Heart left ventricle (tissue), 16 donors: ENCODE measurements around the gene GAS7. TPM values are rescaled to one million over a fixed set of nuclear protein-coding genes. Genes with fewer than 3 reads are reported as not detected.

ENCODE experiments used
- ATAC-seq, 4 donors: fragments of 200-7000 bp; cut with Tn5 transposase; one replicate each; pipeline ENCODE4 v1.9.1; 2020 to 2022; ENCODE audit warnings: moderate library complexity in 4 of 4, mild to moderate bottlenecking in 3 of 4, moderate number of reproducible peaks in 1 of 4
- DNase-seq, 5 donors: peaks; one replicate each; pipeline ENCODE4 v3.0.0-alpha.2; 2020
- H3K27ac ChIP-seq, 12 donors: fragments of 200-600 bp; sonication (generic) in 4 of 12; one replicate each; pipeline versions ENCODE4 v1.5.0 to v1.8.0; 2016 to 2022; ENCODE audit warnings: mild to moderate bottlenecking in 2 of 12
- H3K27me3 ChIP-seq, 9 donors: fragments of 200-600 bp; sonication (generic) in 2 of 9; one replicate each; pipeline versions ENCODE4 v1.5.1 to v1.8.0; 2016 to 2022; ENCODE audit warnings: mild to moderate bottlenecking in 3 of 9
- H3K36me3 ChIP-seq, 9 donors: fragments of 200-600 bp; sonication (generic) in 2 of 9; one replicate each; pipeline versions ENCODE4 v1.5.0 to v1.8.0; 2018 to 2022; ENCODE audit warnings: mild to moderate bottlenecking in 2 of 9
- H3K4me1 ChIP-seq, 12 donors: fragments of 200-600 bp; sonication (generic) in 4 of 12; one replicate each; pipeline versions ENCODE4 v1.5.0 to v1.8.0; 2016 to 2022; ENCODE audit warnings: mild to moderate bottlenecking in 3 of 12
- H3K4me3 ChIP-seq, 12 donors: fragments of 200-600 bp; sonication (generic) in 4 of 12; one replicate each; pipeline versions ENCODE4 v1.5.0 to v1.8.0; 2017 to 2022; ENCODE audit warnings: mild to moderate bottlenecking in 9 of 12, moderate library complexity in 4 of 12
- H3K9me3 ChIP-seq, 12 donors: fragments of 200-600 bp; sonication (generic) in 4 of 12; one replicate each; pipeline versions ENCODE4 v1.5.0 to v1.8.0; 2016 to 2022; ENCODE audit warnings: mild to moderate bottlenecking in 1 of 12
- POLR2A ChIP-seq, 2 donors: fragments of 450-650 bp; IDR thresholded peaks; one replicate each; pipeline ENCODE4 v1.6.1; 2017; ENCODE audit warnings: antibody characterized with exemption in 2 of 2, mild to moderate bottlenecking in 2 of 2, moderate library complexity in 2 of 2
- WGBS, 4 donors: extraction: QIAGEN DNeasy Blood & Tissue Kit in 2 of 4; methylation state at CpG; one replicate each; pipeline versions ENCODE4 v1.1.5 to v1.1.7; 2013 to 2018; 5-methylcytosine and 5-hydroxymethylcytosine counted together
- intact Hi-C, 10 donors: fragments of 100-400 bp; cut with DNase I; formaldehyde crosslinking; loops; one replicate each; pipeline versions ENCODE4 v1.11.1 to v1.14.2; 2022
- polyA plus RNA-seq, 2 donors: library from polyadenylated mRNA; stranded (reverse); fragments of 200-250 nt; gene quantifications; one replicate each; pipeline ENCODE4 v1.2.3, GENCODE V29; 2013
- total RNA-seq, 9 donors: library from RNA; depleted of rRNA in 2 of 9; stranded (reverse); fragments of >200 nt in 2 of 9; fragmentation: NEBNext Ultra II Directional in 3 of 9; extraction: Animal tissue kit (Norgen Biotek cat#: 25700) in 3 of 9; gene quantifications; one replicate each; pipeline versions ENCODE4 v1.1.0 to v1.2.4, GENCODE V29; 2016 to 2023
- TF ChIP-seq, protein P1 (sequence below), 12 donors: fragments of 200-600 bp; sonication (generic) in 4 of 12; IDR thresholded peaks; one replicate each; pipeline versions ENCODE4 v1.5.0 to v1.8.0; 2018 to 2022; ENCODE audit warnings: antibody characterized with exemption in 12 of 12, mild to moderate bottlenecking in 5 of 12
- donor health status: ischemic (EF 13 %, LVEDD 7.1; RV severe dilation, severe dysfunction).
- donor health status: healthy with polysubstance abuse.
- donor health status: DM: no; HTN: yes; CAD: no.
- donor health status: DM: no; HTN: no; CAD: no.
- donor health status: ischemic (EF 25% LVEDD 6.9; RV normal size, moderate dysfunction).
- donor health status: ischemic (EF 25% LVEDD 5.7; RV mildly dilated, moderate dysfunction).
- donor health status: healthy.
- donor health status: DM: yes; HTN: yes; CAD: no.
- donor health status: ischemic (EF 35%, LVEDD 5.7; RV mildly dilated, moderate dysfunction).
- donor health status: nonischemic (EF 11% LVEDD 7.7; RV severe dilation, severe dysfunction).
- donor health status: DM: yes; HTN: yes; CAD: no.
- donor health status: PGD.
- donor health status: ischemic (EF 29% LVEDD 5.4; RV normal size, mild dysfunction).
- donor health status: nonischemic (EF 23%, LVEDD 6.1; RV moderate dilation, normal function).

The GAS7 gene
- total and polyA plus RNA-seq, 11 donors = 19.4 to 86.5 (median 65.1) TPM

DNA sequence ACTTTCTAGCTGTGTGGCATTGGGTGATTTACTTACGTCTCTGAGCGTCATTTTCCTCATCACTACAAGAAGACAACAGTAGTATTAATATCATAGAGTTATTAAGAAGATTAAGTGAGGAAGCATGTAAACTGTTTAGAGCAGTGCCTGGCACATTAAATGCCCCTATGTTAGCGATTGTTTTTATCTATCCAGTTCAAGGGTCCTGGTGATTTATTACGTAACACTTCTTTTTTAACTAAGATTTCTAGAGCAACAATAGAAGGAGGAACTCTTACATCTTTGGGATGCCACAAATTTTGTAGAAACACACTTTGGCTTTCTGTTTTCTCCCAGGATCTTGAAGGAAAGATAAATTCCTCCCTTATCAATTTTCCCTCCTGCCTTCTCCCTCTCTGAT, 3.3 kb upstream of the GAS7 start:
- Histone ChIP-seq H3K27ac (no peak overlapping the region), H3K4me1 (peaks cover 0 to 19% (median under 1%) of the 10 kb centered on the region in 12 donors), H3K27me3 (peaks cover 0 to 16% (median 3%) of the 10 kb centered on the region in 9 donors), H3K36me3 (no peaks in the 10 kb centered on the region), H3K9me3 (peaks cover 0 to 28% (median 9%) of the 10 kb centered on the region in 12 donors), H3K4me3 (no peak overlapping the region)
- TF ChIP-seq, protein P1, sequence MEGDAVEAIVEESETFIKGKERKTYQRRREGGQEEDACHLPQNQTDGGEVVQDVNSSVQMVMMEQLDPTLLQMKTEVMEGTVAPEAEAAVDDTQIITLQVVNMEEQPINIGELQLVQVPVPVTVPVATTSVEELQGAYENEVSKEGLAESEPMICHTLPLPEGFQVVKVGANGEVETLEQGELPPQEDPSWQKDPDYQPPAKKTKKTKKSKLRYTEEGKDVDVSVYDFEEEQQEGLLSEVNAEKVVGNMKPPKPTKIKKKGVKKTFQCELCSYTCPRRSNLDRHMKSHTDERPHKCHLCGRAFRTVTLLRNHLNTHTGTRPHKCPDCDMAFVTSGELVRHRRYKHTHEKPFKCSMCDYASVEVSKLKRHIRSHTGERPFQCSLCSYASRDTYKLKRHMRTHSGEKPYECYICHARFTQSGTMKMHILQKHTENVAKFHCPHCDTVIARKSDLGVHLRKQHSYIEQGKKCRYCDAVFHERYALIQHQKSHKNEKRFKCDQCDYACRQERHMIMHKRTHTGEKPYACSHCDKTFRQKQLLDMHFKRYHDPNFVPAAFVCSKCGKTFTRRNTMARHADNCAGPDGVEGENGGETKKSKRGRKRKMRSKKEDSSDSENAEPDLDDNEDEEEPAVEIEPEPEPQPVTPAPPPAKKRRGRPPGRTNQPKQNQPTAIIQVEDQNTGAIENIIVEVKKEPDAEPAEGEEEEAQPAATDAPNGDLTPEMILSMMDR (IDR thresholded peaks at IDR 0.05) = no peak
- TF ChIP-seq POLR2A (IDR thresholded peaks at IDR 0.05) = no peak
- intact Hi-C loops = no loop called here
- WGBS, 4 donors = 83 to 88% (median 87%) methylated on average over 4 of the region's 4 CpGs
- DNase-seq = no peak
- ATAC-seq = no peak

GRCh38 chr17:10200645-10201044, 2.2 kb upstream of the GAS7 start:
- 68 to 87% (median 76%) methylated on average over 4 of the region's 4 CpGs for WGBS, 4 donors
- DNase-seq (no peak), ATAC-seq (no peak)
- H3K9me3 ChIP-seq = peaks cover 0 to 21% (median 6%) of the 10 kb centered on the region in 12 donors
- TF ChIP-seq POLR2A (IDR thresholded peaks at IDR 0.05) = no peak
- TF ChIP-seq, protein P1 (IDR thresholded peaks at IDR 0.05) = no peak
- H3K4me1 ChIP-seq = peaks cover 0 to 25% (median 5%) of the 10 kb centered on the region in 12 donors
- no peak overlapping the region for H3K27ac ChIP-seq
- H3K27me3 ChIP-seq = peaks cover 0 to 16% (median 3%) of the 10 kb centered on the region in 9 donors
- H3K36me3 ChIP-seq = no peaks in the 10 kb centered on the region
- H3K4me3 ChIP-seq = no peak overlapping the region
- intact Hi-C loops = no loop called here

- Histone ChIP-seq H3K4me1 (peaks cover 0 to 25% (median 5%) of the 10 kb centered on the region in 12 donors), H3K27ac (no peak overlapping the region), H3K27me3 (peaks cover 0 to 16% (median 3%) of the 10 kb centered on the region in 9 donors), H3K36me3 (no peaks in the 10 kb centered on the region), H3K9me3 (peaks cover 0 to 15% (median 2%) of the 10 kb centered on the region in 12 donors), H3K4me3 (no peak overlapping the region)
- ATAC-seq = no peak
- DNase-seq = no peak
- intact Hi-C loops = no loop called here
- WGBS, 4 donors = 75 to 93% (median 90%) methylated on average over 3 of the region's 3 CpGs
- TF ChIP-seq, protein P1 (IDR thresholded peaks at IDR 0.05) = no peak
- TF ChIP-seq POLR2A (IDR thresholded peaks at IDR 0.05) = no peak
Measured at GRCh38 chr17:10200016-10200415, 1.6 kb upstream of the GAS7 start.

GRCh38 chr17:10197721-10198508, 491 bp downstream of the GAS7 start:
- 1 to 3% (median 2%) methylated on average over 36 to 90 of the region's 90 CpGs for WGBS, 4 donors
- intact Hi-C loops = loop anchor here in 4 of 10 donors (5.0 to 10.0 kb wide), 4 partner anchors 76 to 86 kb away; no protein-coding TSS in a partner anchor

More at GRCh38 chr17:10197721-10198508, 491 bp downstream of the GAS7 start:
- no peaks in the 10 kb centered on the region for H3K36me3 ChIP-seq
- peak overlapping the region; percentile 64 to 84 (median 72) for H3K4me3 ChIP-seq
- DNase-seq = peak in 3 of 5 donors; percentile 24 to 68 (median 39)
- ATAC-seq = peak in 3 of 4 donors; percentile 25 to 35 (median 31)
- H3K27ac ChIP-seq = peak overlapping the region in 11 of 12 donors; percentile 9 to 84 (median 52)
- peaks cover 0 to 17% (median 13%) of the 10 kb centered on the region in 12 donors for H3K9me3 ChIP-seq
- peaks cover 0 to 16% (median 3%) of the 10 kb centered on the region in 9 donors for H3K27me3 ChIP-seq
- TF ChIP-seq, protein P1 (IDR thresholded peaks at IDR 0.05) = no peak
- no peak for TF ChIP-seq POLR2A (IDR thresholded peaks at IDR 0.05)
- peaks cover 0 to 27% (median 5%) of the 10 kb centered on the region in 12 donors for H3K4me1 ChIP-seq
